K562 (cell line): Measurements from ENCODE around the gene DCUN1D4. TPM values are rescaled to one million over a fixed set of nuclear protein-coding genes. Genes with fewer than 3 reads are reported as not detected.

Source experiments
- DEAF1 ChIP-seq: fragments of 450-650 bp; formaldehyde crosslinking; IDR thresholded peaks from 2 replicates; pipeline ENCODE4 v1.4.0; 2020; ENCODE audit warnings: mild to moderate bottlenecking, moderate library complexity
- FOXJ3 ChIP-seq: sonication (generic); formaldehyde crosslinking; IDR thresholded peaks from 2 replicates; pipeline ENCODE4 v1.4.0; 2020; ENCODE audit warnings: mild to moderate bottlenecking, missing genetic modification reagents
- GTF3C2 ChIP-seq: IDR thresholded peaks from 3 replicates; pipeline ENCODE4 v1.6.1; 2011; ENCODE audit warnings: borderline replicate concordance, mild to moderate bottlenecking, moderate library complexity; ENCODE audit not compliant: insufficient read length; ENCODE audit errors: extremely low read depth
- KLF1 ChIP-seq: fragments of 450-650 bp; IDR thresholded peaks from 2 replicates; pipeline ENCODE4 v1.6.1; 2016; ENCODE audit warnings: missing genetic modification characterization, missing compliant biosample characterization
- MCM7 ChIP-seq, 2 experiments: fragments of 450-650 bp; IDR thresholded peaks; 2 replicates each; pipeline ENCODE4 v1.6.1; 2016 to 2018
- MYC ChIP-seq, 2 experiments: fragments of 250-450 bp in 1 of 2; sonication (Bioruptor Pico) in 1 of 2; IDR thresholded peaks; 2 replicates each; pipeline versions ENCODE4 v1.5.1 to v1.6.1; 2012 to 2021; ENCODE audit warnings: low read depth in 2 of 2, borderline replicate concordance in 1 of 2, improper control_type of control experiment in 1 of 2, low read length in 1 of 2, mild to moderate bottlenecking in 1 of 2, moderate library complexity in 1 of 2
- NR2C1 ChIP-seq, 2 experiments: fragments of 450-650 bp; IDR thresholded peaks; 2 replicates each; pipeline ENCODE4 v1.6.1; 2017; ENCODE audit warnings: mild to moderate bottlenecking in 2 of 2, antibody characterized with exemption in 1 of 2, inconsistent platforms in 1 of 2, missing compliant biosample characterization in 1 of 2, missing genetic modification characterization in 1 of 2
- PCBP1 ChIP-seq: fragments of 200-400 bp; formaldehyde crosslinking; IDR thresholded peaks from 2 replicates; pipeline ENCODE4 v1.6.1; 2018; ENCODE audit warnings: mild to moderate bottlenecking, low read depth, low read length; ENCODE audit not compliant: poor library complexity, severe bottlenecking
- PHF20 ChIP-seq: fragments of 450-650 bp; IDR thresholded peaks from 2 replicates; pipeline ENCODE4 v1.6.1; 2018; ENCODE audit not compliant: partially characterized antibody
- TCFL5 ChIP-seq: fragments of 250-450 bp; sonication (Bioruptor Pico); conservative IDR thresholded peaks from 2 replicates; pipeline ENCODE4 v1.6.1; 2021; ENCODE audit warnings: mild to moderate bottlenecking, moderate library complexity, matching md5 sums
- ZBTB40 ChIP-seq, 2 experiments: fragments of 450-650 bp in 1 of 2; sonication (generic) in 1 of 2; formaldehyde crosslinking in 1 of 2; IDR thresholded peaks; 2 replicates each; pipeline versions ENCODE4 v1.7.1 to v1.9.0; 2016 to 2022; ENCODE audit warnings: inconsistent platforms in 1 of 2, mild to moderate bottlenecking in 1 of 2, missing genetic modification reagents in 1 of 2
- ZNF41 ChIP-seq: fragments of 250-450 bp; sonication (Bioruptor Pico); conservative IDR thresholded peaks from 2 replicates; pipeline ENCODE4 v1.4.0; 2020; ENCODE audit warnings: mild to moderate bottlenecking
- ZNF77 ChIP-seq: fragments of 250-450 bp; sonication (Bioruptor Pico); IDR thresholded peaks from 2 replicates; pipeline ENCODE4 v1.5.0; 2020
- polyA plus RNA-seq, 8 experiments: library from polyadenylated mRNA; depleted of rRNA in 4 of 8; stranded (reverse) in 5 of 8; unstranded in 3 of 8; fragments of >200 nt; fragmentation: Nextera tagmentation in 2 of 8; fragmentation: Illumina TruSeq in 1 of 8; extraction: Ambion mirVana in 2 of 8; extraction: Trizol in 1 of 8; gene quantifications; 2 replicates each; pipeline versions ENCODE4 v1.2.1 to v1.2.3, GENCODE V29; 2011 to 2014; ENCODE audit warnings: inconsistent platforms in 1 of 8, missing spikeins in 1 of 8
- total RNA-seq, 7 experiments: library from RNA; depleted of rRNA in 6 of 7; stranded (reverse); fragments of >200 nt in 6 of 7; fragmentation: Illumina TruSeq in 2 of 7; extraction: Trizol in 2 of 7; gene quantifications; 2 replicates each; pipeline versions ENCODE4 v1.2.1 to v1.2.3, GENCODE V29; 2011 to 2021; ENCODE audit warnings: low replicate concordance in 1 of 7

DCUN1D4 gene
- total and polyA plus RNA-seq, 9 of the 15 experiments (the other 6 are each of a cell fraction or from before 2014, with no cell fraction given) = 15.1 to 73.5 (median 23.0) TPM

GRCh38 chr4:51895816-51896408 lies 53.0 kb downstream of the DCUN1D4 start (continued):
- TF ChIP-seq ZBTB40 (IDR thresholded peaks at IDR 0.05) = no peak
- TF ChIP-seq ZBTB40 (CRISPR knock-in tag; IDR thresholded peaks at IDR 0.05) = no peak
- no peak for TF ChIP-seq PHF20
- TF ChIP-seq MCM7 (IDR thresholded peaks at IDR 0.05) = no peak
- no peak for TF ChIP-seq PCBP1
- TF ChIP-seq ZNF41 (CRISPR knock-in tag) = no peak
- peak; percentile 24; the same call in 1 of the 2 replicates for TF ChIP-seq MYC (IDR thresholded peaks at IDR 0.05; ENCODE audit: low read depth, low read length)
- no peak for TF ChIP-seq MYC (CRISPR knock-in tag; IDR thresholded peaks at IDR 0.05; ENCODE audit: borderline replicate concordance, low read depth)
- TF ChIP-seq FOXJ3 (CRISPR knock-in tag) = no peak
- no peak for TF ChIP-seq ZNF77 (CRISPR knock-in tag)
- no peak for TF ChIP-seq DEAF1 (CRISPR knock-in tag)
- no peak for TF ChIP-seq GTF3C2
- TF ChIP-seq KLF1 (tag) = no peak
- TF ChIP-seq NR2C1 (IDR thresholded peaks at IDR 0.05) = no peak
- TF ChIP-seq NR2C1 (tag; IDR thresholded peaks at IDR 0.05) = no peak
- no peak for TF ChIP-seq TCFL5
